Measurements from ENCODE around the gene L3MBTL2. TPM values are rescaled to one million over a fixed set of nuclear protein-coding genes. Genes with fewer than 3 reads are reported as not detected.

The L3MBTL2 gene
- total RNA-seq, 1 experiment from 2014 or later, result 33.6 TPM

DNA sequence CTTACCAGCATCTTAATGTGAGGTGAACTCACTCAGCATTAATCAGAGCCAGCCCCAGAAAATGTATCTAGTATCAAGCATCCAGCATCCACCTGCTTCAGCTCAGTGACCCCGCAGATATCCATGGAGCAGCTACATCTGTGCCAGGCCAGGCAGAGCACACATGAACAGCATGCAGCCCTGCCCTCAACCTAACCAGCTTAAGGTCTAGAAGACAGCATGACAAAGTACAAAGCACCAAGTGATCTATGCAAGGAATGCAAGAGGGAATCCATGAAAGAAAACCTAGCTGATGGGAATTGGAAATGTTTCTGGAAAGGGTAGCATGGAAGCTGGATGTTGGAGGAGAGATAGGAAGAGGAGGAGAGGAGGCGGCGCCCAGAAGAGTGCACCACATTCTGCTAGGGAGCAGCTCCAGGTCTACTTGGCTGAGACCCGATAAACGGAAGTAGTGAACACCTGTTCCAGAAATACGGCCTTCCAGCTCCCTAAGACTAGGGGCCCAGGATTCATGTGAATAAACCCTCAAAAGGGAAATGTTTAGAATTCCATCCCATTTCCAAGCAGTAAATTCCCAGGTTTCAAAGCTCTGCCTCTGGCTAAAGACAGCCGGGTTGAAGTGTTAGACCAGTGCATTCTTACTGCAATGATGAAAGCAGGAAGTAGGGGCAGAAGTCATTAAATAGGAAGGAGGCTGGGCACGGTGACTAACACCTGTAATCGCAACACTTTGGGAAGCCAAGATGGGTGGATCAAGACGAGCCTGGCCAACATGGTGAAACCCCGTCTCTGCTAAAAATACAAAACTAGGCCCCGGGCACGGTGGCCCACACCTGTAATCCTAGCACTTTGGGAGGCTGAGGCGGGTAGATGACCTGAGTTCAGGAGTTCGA, 23.5 kb upstream of the L3MBTL2 start:
- Histone ChIP-seq H2BK12ac (ENCODE audit: insufficient read length, low read depth, low read length) (no peak overlapping the region), H4K91ac (ENCODE audit: insufficient read length, low read depth, low read length) (no peak overlapping the region), H3K27ac (ENCODE audit: insufficient read length, low read depth, low read length) (no peak overlapping the region), H2AK5ac (ENCODE audit: insufficient read length, low read length) (no peak overlapping the region), H2BK20ac (ENCODE audit: low read depth, low read length, poor library complexity, severe bottlenecking) (no peak overlapping the region), H3K4me2 (ENCODE audit: insufficient read depth, insufficient read length, low read length) (no peak overlapping the region), H3K79me1 (ENCODE audit: insufficient read depth, low read depth, low read length, poor library complexity, severe bottlenecking) (no peaks in the 10 kb centered on the region), H3K18ac (ENCODE audit: insufficient read length, low read depth, low read length) (no peak overlapping the region), H3K9ac (ENCODE audit: extremely low read depth, insufficient read length, low read length) (no peak overlapping the region), H3K4me1 (ENCODE audit: insufficient read depth, low read length) (peaks cover 3% of the 10 kb centered on the region; the same call in 1 of the 2 replicates), H4K5ac (ENCODE audit: insufficient read length, low read depth, low read length) (no peak overlapping the region), H4K8ac (replicated peaks; ENCODE audit: insufficient read length, low read depth, low read length) (no peak overlapping the region), H3K23ac (ENCODE audit: insufficient read length, low read depth, low read length) (no peak overlapping the region), H2BK120ac (ENCODE audit: low read depth, low read length, poor library complexity, severe bottlenecking) (no peak overlapping the region), H3K14ac (ENCODE audit: insufficient read depth, low read length) (no peak overlapping the region), H3K79me2 (ENCODE audit: insufficient read depth, low read length) (no peaks in the 10 kb centered on the region), H2BK15ac (ENCODE audit: low read depth, low read length) (no peak overlapping the region), H2BK5ac (ENCODE audit: insufficient read length, low read length) (no peak overlapping the region), H3K9me3 (ENCODE audit: control insufficient read depth, low read depth, low read length) (no peaks in the 10 kb centered on the region), H3K56ac (ENCODE audit: insufficient read length, low read depth, low read length) (no peak overlapping the region), H2AFZ (ENCODE audit: low read length) (no peak overlapping the region), H3T11ph (ENCODE audit: low read length) (no peak overlapping the region), H4K20me1 (ENCODE audit: control insufficient read depth, insufficient read depth, insufficient read length) (no peaks in the 10 kb centered on the region), H3K23me2 (ENCODE audit: insufficient read length, low read depth, low read length, poor library complexity, severe bottlenecking) (no peaks in the 10 kb centered on the region), H3K27me3 (ENCODE audit: insufficient read depth, low read length) (no peaks in the 10 kb centered on the region), H3K4ac (ENCODE audit: low read depth, low read length) (no peak overlapping the region)
- Mint-ChIP-seq H3K36me3 (ENCODE audit: insufficient read depth in 1 of 3, low read depth in 3 of 3) (peaks cover 26 to 42% (median 40%) of the 10 kb centered on the region in 3 experiments; a peak in 6 of 7 replicates), H3K4me3 (no peak overlapping the region), H3K9me3 (no peaks in the 10 kb centered on the region), H3K4me1 (peaks cover 9 to 17% of the 10 kb centered on the region in 2 experiments), H3K27me3 (ENCODE audit: low read depth) (peaks cover 2% of the 10 kb centered on the region; the same call in 1 of the 2 replicates), H3K27ac (peak overlapping the region; percentile 2 to 88 (median 25); a peak in 3 of 7 replicates)
- peak; percentile 48 for DNase-seq
- TF ChIP-seq, protein P1, sequence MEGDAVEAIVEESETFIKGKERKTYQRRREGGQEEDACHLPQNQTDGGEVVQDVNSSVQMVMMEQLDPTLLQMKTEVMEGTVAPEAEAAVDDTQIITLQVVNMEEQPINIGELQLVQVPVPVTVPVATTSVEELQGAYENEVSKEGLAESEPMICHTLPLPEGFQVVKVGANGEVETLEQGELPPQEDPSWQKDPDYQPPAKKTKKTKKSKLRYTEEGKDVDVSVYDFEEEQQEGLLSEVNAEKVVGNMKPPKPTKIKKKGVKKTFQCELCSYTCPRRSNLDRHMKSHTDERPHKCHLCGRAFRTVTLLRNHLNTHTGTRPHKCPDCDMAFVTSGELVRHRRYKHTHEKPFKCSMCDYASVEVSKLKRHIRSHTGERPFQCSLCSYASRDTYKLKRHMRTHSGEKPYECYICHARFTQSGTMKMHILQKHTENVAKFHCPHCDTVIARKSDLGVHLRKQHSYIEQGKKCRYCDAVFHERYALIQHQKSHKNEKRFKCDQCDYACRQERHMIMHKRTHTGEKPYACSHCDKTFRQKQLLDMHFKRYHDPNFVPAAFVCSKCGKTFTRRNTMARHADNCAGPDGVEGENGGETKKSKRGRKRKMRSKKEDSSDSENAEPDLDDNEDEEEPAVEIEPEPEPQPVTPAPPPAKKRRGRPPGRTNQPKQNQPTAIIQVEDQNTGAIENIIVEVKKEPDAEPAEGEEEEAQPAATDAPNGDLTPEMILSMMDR (conservative IDR thresholded peaks at IDR 0.05), result no peak
- WGBS (ENCODE audit: extremely low coverage, insufficient read length, low lambda C conversion rate), result no CpG with 5 or more reads among the region's 15 CpGs
